Glutamatergic neuron (in vitro differentiated cells): Measurements from ENCODE around the gene DIP2B. TPM values are rescaled to one million over a fixed set of nuclear protein-coding genes. Genes with fewer than 3 reads are reported as not detected.

Experiments
- DNase-seq: peaks from one replicate; pipeline ENCODE4 v3.0.0; 2022
- H3K27ac Mint-ChIP-seq: one replicate; pipeline ENCODE4 v1.8.0; 2020; ENCODE audit warnings: mild to moderate bottlenecking, mixed read lengths, inconsistent platforms; ENCODE audit not compliant: unreplicated experiment
- H3K27me3 Mint-ChIP-seq: one replicate; pipeline ENCODE4 v1.8.0; 2020; ENCODE audit warnings: mild to moderate bottlenecking, moderate library complexity, mixed read lengths, inconsistent platforms; ENCODE audit not compliant: unreplicated experiment
- H3K36me3 Mint-ChIP-seq: one replicate; pipeline ENCODE4 v1.8.0; 2020; ENCODE audit warnings: mild to moderate bottlenecking, mixed read lengths, inconsistent platforms; ENCODE audit not compliant: unreplicated experiment
- H3K4me1 Mint-ChIP-seq: one replicate; pipeline ENCODE4 v1.8.0; 2020; ENCODE audit warnings: mild to moderate bottlenecking, low read depth, mixed read lengths, inconsistent platforms; ENCODE audit not compliant: unreplicated experiment
- H3K4me3 Mint-ChIP-seq: one replicate; pipeline ENCODE4 v1.8.0; 2020; ENCODE audit warnings: mild to moderate bottlenecking, mixed read lengths, inconsistent platforms; ENCODE audit not compliant: unreplicated experiment
- H3K9me3 Mint-ChIP-seq: one replicate; pipeline ENCODE4 v1.8.0; 2020; ENCODE audit warnings: mild to moderate bottlenecking, moderate library complexity, mixed read lengths, inconsistent platforms; ENCODE audit not compliant: unreplicated experiment
- total RNA-seq: library from RNA; stranded (reverse); fragmentation: NEBNext Ultra II Directional; extraction: Animal tissue kit (Norgen Biotek cat#: 25700); gene quantifications from one replicate; pipeline ENCODE4 v1.2.1, GENCODE V29; 2021; ENCODE audit not compliant: unreplicated experiment
- TF ChIP-seq, protein P1 (sequence below): fragments of 200-600 bp; sonication (generic); IDR thresholded peaks from one replicate; pipeline ENCODE4 v1.5.0; 2021; ENCODE audit not compliant: partially characterized antibody, unreplicated experiment

Gene DIP2B
- total RNA-seq, 1 donor from 2014 or later = 37.3 TPM

DNA sequence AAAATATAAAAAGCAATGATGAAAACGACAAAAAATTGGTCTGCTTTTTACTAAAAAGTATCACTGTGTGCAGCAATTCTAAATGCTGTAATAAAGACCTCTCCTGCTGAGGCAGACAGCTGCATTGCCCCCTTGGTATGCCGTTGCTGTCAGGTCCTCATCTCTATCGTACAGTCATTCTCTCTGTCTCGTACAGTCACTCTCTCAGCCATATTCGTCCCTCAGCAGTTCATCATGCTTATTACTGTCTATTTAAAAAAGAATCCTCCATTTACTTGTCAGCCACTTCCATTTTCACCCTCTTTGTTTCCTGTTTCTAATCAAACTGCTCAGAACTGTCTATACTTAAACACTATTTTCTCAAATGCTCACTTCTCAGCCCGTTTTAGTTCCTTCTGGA lies 123.6 kb downstream of the DIP2B start:
- TF ChIP-seq, protein P1, sequence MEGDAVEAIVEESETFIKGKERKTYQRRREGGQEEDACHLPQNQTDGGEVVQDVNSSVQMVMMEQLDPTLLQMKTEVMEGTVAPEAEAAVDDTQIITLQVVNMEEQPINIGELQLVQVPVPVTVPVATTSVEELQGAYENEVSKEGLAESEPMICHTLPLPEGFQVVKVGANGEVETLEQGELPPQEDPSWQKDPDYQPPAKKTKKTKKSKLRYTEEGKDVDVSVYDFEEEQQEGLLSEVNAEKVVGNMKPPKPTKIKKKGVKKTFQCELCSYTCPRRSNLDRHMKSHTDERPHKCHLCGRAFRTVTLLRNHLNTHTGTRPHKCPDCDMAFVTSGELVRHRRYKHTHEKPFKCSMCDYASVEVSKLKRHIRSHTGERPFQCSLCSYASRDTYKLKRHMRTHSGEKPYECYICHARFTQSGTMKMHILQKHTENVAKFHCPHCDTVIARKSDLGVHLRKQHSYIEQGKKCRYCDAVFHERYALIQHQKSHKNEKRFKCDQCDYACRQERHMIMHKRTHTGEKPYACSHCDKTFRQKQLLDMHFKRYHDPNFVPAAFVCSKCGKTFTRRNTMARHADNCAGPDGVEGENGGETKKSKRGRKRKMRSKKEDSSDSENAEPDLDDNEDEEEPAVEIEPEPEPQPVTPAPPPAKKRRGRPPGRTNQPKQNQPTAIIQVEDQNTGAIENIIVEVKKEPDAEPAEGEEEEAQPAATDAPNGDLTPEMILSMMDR = no peak
- no peaks in the 10 kb centered on the region for H3K27me3 Mint-ChIP-seq
- H3K4me1 Mint-ChIP-seq = no peaks in the 10 kb centered on the region
- no peak overlapping the region for H3K4me3 Mint-ChIP-seq
- no peak for DNase-seq
- no peak overlapping the region for H3K27ac Mint-ChIP-seq
- H3K36me3 Mint-ChIP-seq = peaks cover 3% of the 10 kb centered on the region
- no peaks in the 10 kb centered on the region for H3K9me3 Mint-ChIP-seq

DNA sequence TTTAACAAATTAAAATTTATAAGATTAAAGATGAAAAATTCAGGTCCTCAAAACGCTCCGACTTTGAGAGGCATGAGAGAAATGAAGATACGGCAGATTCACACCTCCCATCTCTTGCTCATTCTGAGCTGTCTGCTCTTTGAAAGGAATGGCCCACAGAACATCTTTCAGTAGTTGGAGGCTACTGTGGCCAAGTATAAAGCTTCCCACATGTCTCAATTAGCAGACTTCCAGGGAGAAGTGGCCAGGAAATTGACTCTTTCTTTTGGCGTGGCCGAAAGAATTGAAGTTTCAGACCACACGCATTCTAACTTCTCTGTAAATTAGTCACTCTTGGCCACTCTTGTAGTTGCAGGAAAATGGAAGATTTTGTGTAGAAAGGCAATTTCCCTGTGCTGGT lies 129.2 kb downstream of the DIP2B start:
- TF ChIP-seq, protein P1 = no peak
- peaks cover 14% of the 10 kb centered on the region for H3K4me1 Mint-ChIP-seq
- no peaks in the 10 kb centered on the region for H3K9me3 Mint-ChIP-seq
- H3K36me3 Mint-ChIP-seq = no peaks in the 10 kb centered on the region
- no peak overlapping the region for H3K4me3 Mint-ChIP-seq
- no peaks in the 10 kb centered on the region for H3K27me3 Mint-ChIP-seq
- H3K27ac Mint-ChIP-seq = no peak overlapping the region
- no peak for DNase-seq

DNA sequence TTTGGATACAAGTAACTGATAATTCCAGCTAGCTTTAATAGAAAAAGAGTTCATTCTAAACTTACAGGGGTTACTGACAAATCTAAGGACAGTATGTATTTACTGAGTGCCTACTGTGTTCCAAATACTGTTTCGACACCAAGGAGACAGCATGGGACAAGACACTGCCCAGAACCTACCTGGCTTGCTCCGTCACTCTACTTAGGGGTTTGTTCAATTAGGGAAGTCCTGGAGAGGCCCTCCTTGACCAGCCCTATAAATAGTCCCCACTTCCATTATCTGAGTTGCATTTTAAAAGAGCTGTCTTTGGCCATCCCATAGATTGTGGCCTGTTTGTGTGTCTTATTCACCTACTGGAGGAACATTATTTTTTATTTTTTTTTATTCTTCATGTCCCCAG lies 129.6 kb downstream of the DIP2B start:
- peaks cover 1% of the 10 kb centered on the region for H3K27me3 Mint-ChIP-seq
- H3K9me3 Mint-ChIP-seq = no peaks in the 10 kb centered on the region
- DNase-seq = no peak
- peaks cover 14% of the 10 kb centered on the region for H3K4me1 Mint-ChIP-seq
- TF ChIP-seq, protein P1 = no peak
- H3K36me3 Mint-ChIP-seq = no peaks in the 10 kb centered on the region
- no peak overlapping the region for H3K4me3 Mint-ChIP-seq
- no peak overlapping the region for H3K27ac Mint-ChIP-seq

DNA sequence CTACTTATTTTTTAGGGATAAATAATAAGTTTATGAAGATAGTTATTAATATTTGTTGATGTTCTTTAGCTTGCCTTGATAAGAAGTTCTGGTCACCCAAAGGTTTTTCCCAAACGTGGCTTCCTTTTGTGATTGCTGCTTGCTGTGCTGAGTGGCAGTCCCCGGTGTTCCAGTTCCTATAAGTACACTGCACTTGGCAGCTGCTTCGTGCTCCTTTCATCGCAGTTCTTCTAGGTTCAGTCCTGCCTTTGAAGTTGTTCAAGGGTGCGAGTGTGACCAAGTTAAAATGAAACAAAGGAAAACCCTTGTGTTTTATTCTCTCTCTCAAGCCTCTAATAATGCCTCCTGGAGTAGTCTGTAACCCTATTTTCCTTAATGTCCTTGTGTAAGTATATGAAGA lies 130.6 kb downstream of the DIP2B start:
- H3K27ac Mint-ChIP-seq = peak overlapping the region; percentile 31
- H3K9me3 Mint-ChIP-seq = no peaks in the 10 kb centered on the region
- TF ChIP-seq, protein P1 = no peak
- peaks cover 14% of the 10 kb centered on the region for H3K4me1 Mint-ChIP-seq
- H3K36me3 Mint-ChIP-seq = no peaks in the 10 kb centered on the region
- no peak for DNase-seq
- no peak overlapping the region for H3K4me3 Mint-ChIP-seq
- H3K27me3 Mint-ChIP-seq = peaks cover 1% of the 10 kb centered on the region

DNA sequence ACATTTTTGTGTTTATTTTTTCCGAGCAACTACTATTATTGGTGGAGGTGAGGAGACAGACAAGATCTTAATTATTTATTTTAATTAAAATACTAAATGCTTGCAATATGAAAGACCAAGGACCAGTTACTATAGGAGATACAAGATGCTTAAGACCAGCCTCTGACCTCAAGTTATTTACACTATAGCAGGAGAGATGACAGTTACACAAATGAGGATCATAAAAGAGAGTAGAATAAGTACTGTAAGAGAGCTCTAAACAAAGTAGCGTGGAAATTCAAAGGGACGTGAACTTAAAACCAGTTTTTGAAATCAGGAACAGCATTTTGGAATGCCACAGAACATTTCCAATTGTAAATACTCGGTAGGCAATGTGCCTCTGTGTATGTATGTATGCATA lies 131.1 kb downstream of the DIP2B start:
- Mint-ChIP-seq H3K27ac (no peak overlapping the region), H3K4me1 (peaks cover 14% of the 10 kb centered on the region), H3K4me3 (no peak overlapping the region), H3K9me3 (no peaks in the 10 kb centered on the region), H3K27me3 (peaks cover 1% of the 10 kb centered on the region), H3K36me3 (no peaks in the 10 kb centered on the region)
- TF ChIP-seq, protein P1 = no peak
- no peak for DNase-seq
